WTC11 (cell line): ENCODE measurements around the gene LITAFD. TPM values are rescaled to one million over a fixed set of nuclear protein-coding genes. Genes with fewer than 3 reads are reported as not detected.
A peak's percentile ranks its signal among the peaks of the same experiment; 100 is the strongest.

Source experiments
- ATAC-seq: fragments of 200-7000 bp; cut with Tn5 transposase; 2 replicates; pipeline ENCODE4 v1.10.0; 2021; ENCODE audit warnings: mild to moderate bottlenecking, moderate library complexity
- CTCF ChIA-PET: fragments of 300-600 bp; sonication (Branson Sonifier 250); formaldehyde crosslinking; loops from one replicate; lab custom pipeline; 2021; ENCODE audit warnings: antibody characterized with exemption; lab: Charles Lee
- POLR2A ChIA-PET: fragments of 350-600 bp; sonication (Branson Sonifier 250); formaldehyde crosslinking; loops from one replicate; lab custom pipeline; 2021; ENCODE audit warnings: antibody characterized with exemption; lab: Charles Lee
- DNase-seq: peaks from one replicate; pipeline ENCODE4 v3.0.0; 2021; ENCODE audit warnings: low spot score
- H3K27ac Mint-ChIP-seq: 2 replicates; pipeline ENCODE4 v1.8.0; 2021; ENCODE audit warnings: mixed read lengths
- H3K27me3 Mint-ChIP-seq: 2 replicates; pipeline ENCODE4 v1.8.0; 2021; ENCODE audit warnings: low read depth, mild to moderate bottlenecking, moderate library complexity, mixed read lengths
- H3K36me3 Mint-ChIP-seq: 2 replicates; pipeline ENCODE4 v1.8.0; 2021; ENCODE audit warnings: mixed read lengths
- H3K4me1 Mint-ChIP-seq: 2 replicates; pipeline ENCODE4 v1.8.0; 2022; ENCODE audit warnings: mixed read lengths
- H3K4me3 Mint-ChIP-seq: 2 replicates; pipeline ENCODE4 v1.8.0; 2021; ENCODE audit warnings: mild to moderate bottlenecking, moderate library complexity, mixed read lengths
- H3K9me3 Mint-ChIP-seq: 2 replicates; pipeline ENCODE4 v1.8.0; 2021; ENCODE audit warnings: mixed read lengths
- CDX4 ChIP-seq: fragments of 250-450 bp; sonication (Bioruptor Pico); IDR thresholded peaks from 2 replicates; pipeline ENCODE4 v1.9.0; 2021; ENCODE audit warnings: moderate library complexity, mild to moderate bottlenecking, inconsistent platforms, borderline replicate concordance
- CTCF ChIP-seq: fragments of 200-600 bp; IDR thresholded peaks from 2 replicates; pipeline ENCODE4 v1.8.0; 2022; ENCODE audit warnings: antibody characterized with exemption
- ETV6 ChIP-seq: sonication (generic); formaldehyde crosslinking; IDR thresholded peaks from 2 replicates; pipeline ENCODE4 v1.8.1; 2022; ENCODE audit warnings: mild to moderate bottlenecking, missing genetic modification reagents
- FOXK1 ChIP-seq: sonication (generic); formaldehyde crosslinking; IDR thresholded peaks from 2 replicates; pipeline ENCODE4 v1.8.0; 2022; ENCODE audit warnings: mild to moderate bottlenecking, moderate library complexity, missing genetic modification reagents
- GTF2I ChIP-seq: fragments of 250-450 bp; sonication (Bioruptor Pico); conservative IDR thresholded peaks from 2 replicates; pipeline ENCODE4 v1.4.0; 2021; ENCODE audit warnings: mild to moderate bottlenecking
- IRF2 ChIP-seq: sonication (generic); formaldehyde crosslinking; IDR thresholded peaks from 2 replicates; pipeline ENCODE4 v1.8.0; 2022; ENCODE audit warnings: low read depth, missing genetic modification reagents, borderline replicate concordance
- MAX ChIP-seq: sonication (generic); formaldehyde crosslinking; IDR thresholded peaks from 2 replicates; pipeline ENCODE4 v1.8.0; 2022; ENCODE audit warnings: mild to moderate bottlenecking, missing genetic modification reagents
- NFATC4 ChIP-seq: fragments of 250-450 bp; sonication (Bioruptor Pico); IDR thresholded peaks from 2 replicates; pipeline ENCODE4 v1.9.0; 2021; ENCODE audit warnings: mild to moderate bottlenecking
- NFYB ChIP-seq: sonication (generic); formaldehyde crosslinking; conservative IDR thresholded peaks from 2 replicates; pipeline ENCODE4 v1.8.0; 2022; ENCODE audit warnings: low read depth, missing genetic modification reagents
- NR2C2 ChIP-seq: sonication (generic); formaldehyde crosslinking; IDR thresholded peaks from 2 replicates; pipeline ENCODE4 v1.8.0; 2022; ENCODE audit warnings: mild to moderate bottlenecking, missing genetic modification reagents
- SMAD4 ChIP-seq: sonication (generic); formaldehyde crosslinking; IDR thresholded peaks from 2 replicates; pipeline ENCODE4 v1.8.0; 2022; ENCODE audit warnings: mild to moderate bottlenecking, missing genetic modification reagents
- SOX15 ChIP-seq: fragments of 250-450 bp; sonication (Bioruptor Pico); IDR thresholded peaks from 2 replicates; pipeline ENCODE4 v1.9.0; 2021; ENCODE audit warnings: mild to moderate bottlenecking
- SP1 ChIP-seq: sonication (generic); formaldehyde crosslinking; conservative IDR thresholded peaks from 2 replicates; pipeline ENCODE4 v1.8.1; 2022; ENCODE audit warnings: missing genetic modification reagents
- TCF7 ChIP-seq: sonication (generic); formaldehyde crosslinking; IDR thresholded peaks from 2 replicates; pipeline ENCODE4 v1.8.0; 2022; ENCODE audit warnings: mild to moderate bottlenecking, low read depth, missing genetic modification reagents, moderate library complexity
- USF1 ChIP-seq: sonication (generic); formaldehyde crosslinking; IDR thresholded peaks from 2 replicates; pipeline ENCODE4 v1.8.0; 2022; ENCODE audit warnings: mild to moderate bottlenecking, missing genetic modification reagents
- ZNF121 ChIP-seq: sonication (generic); formaldehyde crosslinking; IDR thresholded peaks from 2 replicates; pipeline ENCODE4 v1.8.0; 2023; ENCODE audit warnings: missing genetic modification reagents
- total RNA-seq: library from RNA; stranded (reverse); gene quantifications from 3 replicates; pipeline ENCODE4 v1.2.3, GENCODE V29; 2021

Gene LITAFD
- total RNA-seq, 1 experiment from 2014 or later: not detected

GRCh38 chr16:8882725-8883377 is 700 bp downstream of the LITAFD start (continued):
- TF ChIP-seq FOXK1 (CRISPR knock-in tag) (no peak), GTF2I (CRISPR knock-in tag) (no peak), TCF7 (CRISPR knock-in tag) (no peak), NR2C2 (no peak), IRF2 (CRISPR knock-in tag) (no peak), SMAD4 (CRISPR knock-in tag) (no peak)

GRCh38 chr16:8885674-8886592 is 3.8 kb downstream of the LITAFD start:
- TF ChIP-seq NFYB: no peak
- peak; percentile 15; the same call in 1 of the 2 replicates for TF ChIP-seq ZNF121 (CRISPR knock-in tag)
- TF ChIP-seq SP1 (CRISPR knock-in tag): 0 out of 2 replicates have a peak, but pooled peaks have one; percentile 21
- no peak for TF ChIP-seq MAX
- H3K4me1 Mint-ChIP-seq: peaks cover 15% of the 10 kb centered on the region
- H3K36me3 Mint-ChIP-seq: peaks cover 9% of the 10 kb centered on the region
- H3K9me3 Mint-ChIP-seq: no peaks in the 10 kb centered on the region
- ATAC-seq (peak; percentile 61), DNase-seq (no peak)
- no peaks in the 10 kb centered on the region; the same call in 1 of the 2 replicates for H3K27me3 Mint-ChIP-seq
- CTCF ChIA-PET: interaction anchor here (0.5 to 5.2 kb wide), 20 partner anchors 8 to 836 kb away, joined by 3 to 36 read pairs (median 4); partner anchors contain the start of gene CARHSP1
- POLR2A ChIA-PET: interaction anchor here (0.5 to 1.3 kb wide), 5 partner anchors 10 to 1553 kb away, joined by 3 to 5 read pairs (median 3); partner anchors contain the start of gene CARHSP1
- no peak overlapping the region for H3K4me3 Mint-ChIP-seq
- peak overlapping the region; percentile 36 for H3K27ac Mint-ChIP-seq

GRCh38 chr16:8886593-8887430 is 4.7 kb downstream of the LITAFD start:
- peak overlapping the region; percentile 81; the same call in 1 of the 2 replicates for H3K27ac Mint-ChIP-seq
- no peaks in the 10 kb centered on the region; the same call in 1 of the 2 replicates for H3K27me3 Mint-ChIP-seq
- no peak for DNase-seq
- ChIA-PET CTCF (interaction anchor here (0.5 to 5.2 kb wide), 12 partner anchors 8 to 835 kb away, joined by 3 to 36 read pairs (median 4); no protein-coding TSS in a partner anchor), POLR2A (interaction anchor here (0.6 to 1.3 kb wide), 2 partner anchors 18 to 1552 kb away, joined by 3 to 5 read pairs; partner anchors contain the start of gene CARHSP1)
- no peaks in the 10 kb centered on the region for H3K9me3 Mint-ChIP-seq
- H3K4me3 Mint-ChIP-seq: no peak overlapping the region
- peaks cover 18% of the 10 kb centered on the region for H3K36me3 Mint-ChIP-seq
- H3K4me1 Mint-ChIP-seq: peaks cover 15% of the 10 kb centered on the region
- TF ChIP-seq MAX: no peak
- 0 out of 2 replicates have a peak, but pooled peaks have one; percentile 0 for TF ChIP-seq ZNF121 (CRISPR knock-in tag)
- TF ChIP-seq ETV6 (CRISPR knock-in tag): no peak
- TF ChIP-seq CDX4 (CRISPR knock-in tag): no peak
- ATAC-seq: no peak

- no peak for TF ChIP-seq USF1
- no peak for TF ChIP-seq SOX15 (CRISPR knock-in tag)
- TF ChIP-seq NFATC4 (CRISPR knock-in tag): no peak
- TF ChIP-seq CTCF: no peak
- TF ChIP-seq, all 79 proteins: peak for 0
- CTCF ChIA-PET: interaction anchor here (5.2 kb wide), 1 partner anchor 122 kb away, joined by 36 read pairs; no protein-coding TSS in a partner anchor
- no peak overlapping the region for H3K4me3 Mint-ChIP-seq
Measured at GRCh38 chr16:8887431-8887765, 5.2 kb downstream of the LITAFD start.

More at GRCh38 chr16:8887431-8887765, 5.2 kb downstream of the LITAFD start:
- DNase-seq: no peak
- Mint-ChIP-seq H3K4me1 (peaks cover 15% of the 10 kb centered on the region), H3K27ac (0 out of 2 replicates have a peak overlapping the region, but pooled peaks have one; percentile 81), H3K9me3 (no peaks in the 10 kb centered on the region), H3K27me3 (no peaks in the 10 kb centered on the region; the same call in 1 of the 2 replicates), H3K36me3 (peaks cover 23% of the 10 kb centered on the region)
- POLR2A ChIA-PET: no interaction called here
- no peak for ATAC-seq
